Left hindlimb (tissue), 1 donor: ENCODE measurements around the gene RNU5B-1.
"Not testable (repeated sequence)": the region's sequence is repeated elsewhere in the genome, so short reads cannot be mapped to it uniquely, and the experiment has no call there.

Experiments used
- DNase-seq: peaks from one replicate; pipeline ENCODE4 v3.0.0-alpha.2; 2018

The RNU5B-1 gene

GRCh38 chr15:65344914-65345275 is 40.4 kb downstream of the RNU5B-1 start:
- DNase-seq: no peak

- DNase-seq: no peak
These were observed 42.5 kb downstream of the RNU5B-1 start for GRCh38 chr15:65346856-65347598.

GRCh38 chr15:65347756-65348155 is 43.3 kb downstream of the RNU5B-1 start:
- not testable (repeated sequence) for DNase-seq

GRCh38 chr15:65349338-65349737 is 44.9 kb downstream of the RNU5B-1 start:
- DNase-seq: no peak

GRCh38 chr15:65351972-65352371 is 47.5 kb downstream of the RNU5B-1 start:
- DNase-seq: not testable (repeated sequence)
